ENCODE measurements around the gene BIN1.
A peak's percentile ranks its signal among the peaks of the same experiment; 100 is the strongest.

BIN1 gene

GRCh38 chr2:127096718-127097470 is 10.1 kb downstream of the BIN1 start:
- H3K79me1 ChIP-seq (ENCODE audit: low read length) = no peaks in the 10 kb centered on the region
- no peak overlapping the region for H2AK5ac ChIP-seq (ENCODE audit: low read length)
- no peak overlapping the region for H2BK5ac ChIP-seq (ENCODE audit: low read depth, low read length, poor library complexity)
- no peak overlapping the region for H2BK120ac ChIP-seq (ENCODE audit: insufficient read depth, low read length, poor library complexity)
- H3K27ac ChIP-seq (ENCODE audit: low read depth, low read length) = no peak overlapping the region
- no peak overlapping the region for H4K8ac ChIP-seq (ENCODE audit: low read depth, low read length)
- no peak overlapping the region for H3K9ac ChIP-seq (ENCODE audit: low read length)
- no peak overlapping the region for H3K18ac ChIP-seq (ENCODE audit: low read length)
- no CpG with 5 or more reads among the region's 15 CpGs for WGBS (ENCODE audit: extremely low coverage, insufficient coverage, insufficient read length)
- H4K12ac ChIP-seq (ENCODE audit: low read depth, low read length) = no peak overlapping the region
- peak in 1 of 2 donors; percentile 23 for DNase-seq
- H3K4me1 ChIP-seq (ENCODE audit: control insufficient read depth in 1 of 2, insufficient read depth in 2 of 2, low read length in 2 of 2) = peaks cover 28 to 29% of the 10 kb centered on the region in 2 experiments
- H3K4me2 ChIP-seq (ENCODE audit: low read length) = no peak overlapping the region
- no peak overlapping the region for H2BK12ac ChIP-seq (ENCODE audit: low read length)
- no peak overlapping the region for H2AFZ ChIP-seq (ENCODE audit: insufficient read depth, low read length, poor library complexity)
- H3K4me3 ChIP-seq (ENCODE audit: low read depth, low read length) = no peak overlapping the region
- H3K79me2 ChIP-seq (ENCODE audit: control insufficient read depth, insufficient read depth, low read length, poor library complexity) = no peaks in the 10 kb centered on the region
- H3K9me3 ChIP-seq (ENCODE audit: insufficient read depth, low read depth, low read length) = no peaks in the 10 kb centered on the region
- no peaks in the 10 kb centered on the region for H3K27me3 ChIP-seq (ENCODE audit: insufficient read depth, low read length)
- no peak overlapping the region for H3K23ac ChIP-seq (ENCODE audit: low read length)
- H3K14ac ChIP-seq (ENCODE audit: low read length) = no peak overlapping the region
- no peak overlapping the region for H3K4ac ChIP-seq (ENCODE audit: low read depth, low read length)
- no peaks in the 10 kb centered on the region for H3K36me3 ChIP-seq (ENCODE audit: control insufficient read depth in 1 of 2, insufficient read depth in 2 of 2, low read length in 2 of 2)
- no peak overlapping the region for H4K91ac ChIP-seq (ENCODE audit: low read depth, low read length)

- whole genome bisulfite sequencing (ENCODE audit: extremely low coverage, insufficient coverage, insufficient read length) = no CpG with 5 or more reads among the region's 9 CpGs
- H4K12ac ChIP-seq (ENCODE audit: low read depth, low read length) = no peak overlapping the region
- H3K9ac ChIP-seq (ENCODE audit: low read length) = no peak overlapping the region
- no peak overlapping the region for H3K4ac ChIP-seq (ENCODE audit: low read depth, low read length)
- H3K4me1 ChIP-seq (ENCODE audit: control insufficient read depth in 1 of 2, insufficient read depth in 2 of 2, low read length in 2 of 2) = peaks cover 28% of the 10 kb centered on the region in 2 experiments
- no peaks in the 10 kb centered on the region for H3K79me1 ChIP-seq (ENCODE audit: low read length)
- H3K9me3 ChIP-seq (ENCODE audit: insufficient read depth, low read depth, low read length) = no peaks in the 10 kb centered on the region
- H3K79me2 ChIP-seq (ENCODE audit: control insufficient read depth, insufficient read depth, low read length, poor library complexity) = no peaks in the 10 kb centered on the region
- no peak overlapping the region for H2BK12ac ChIP-seq (ENCODE audit: low read length)
- no peak overlapping the region for H3K27ac ChIP-seq (ENCODE audit: low read depth, low read length)
- no peak overlapping the region for H3K14ac ChIP-seq (ENCODE audit: low read length)
- H4K8ac ChIP-seq (ENCODE audit: low read depth, low read length) = no peak overlapping the region
- no peak for DNase-seq
- no peak overlapping the region for H3K23ac ChIP-seq (ENCODE audit: low read length)
- H4K91ac ChIP-seq (ENCODE audit: low read depth, low read length) = no peak overlapping the region
- H2BK120ac ChIP-seq (ENCODE audit: insufficient read depth, low read length, poor library complexity) = no peak overlapping the region
- H3K18ac ChIP-seq (ENCODE audit: low read length) = no peak overlapping the region
- no peak overlapping the region for H2AFZ ChIP-seq (ENCODE audit: insufficient read depth, low read length, poor library complexity)
- H2AK5ac ChIP-seq (ENCODE audit: low read length) = no peak overlapping the region
- no peak overlapping the region for H3K4me3 ChIP-seq (ENCODE audit: low read depth, low read length)
- H3K4me2 ChIP-seq (ENCODE audit: low read length) = no peak overlapping the region
- no peak overlapping the region for H2BK5ac ChIP-seq (ENCODE audit: low read depth, low read length, poor library complexity)
- H3K36me3 ChIP-seq (ENCODE audit: control insufficient read depth in 1 of 2, insufficient read depth in 2 of 2, low read length in 2 of 2) = no peaks in the 10 kb centered on the region
- no peaks in the 10 kb centered on the region for H3K27me3 ChIP-seq (ENCODE audit: insufficient read depth, low read length)
Measured at GRCh38 chr2:127096280-127096679, 10.7 kb downstream of the BIN1 start.

- no peaks in the 10 kb centered on the region for H3K79me1 ChIP-seq (ENCODE audit: low read length)
- no peak overlapping the region for H3K23ac ChIP-seq (ENCODE audit: low read length)
- no peak overlapping the region for H2AK5ac ChIP-seq (ENCODE audit: low read length)
- H2AFZ ChIP-seq (ENCODE audit: insufficient read depth, low read length, poor library complexity) = no peak overlapping the region
- H2BK5ac ChIP-seq (ENCODE audit: low read depth, low read length, poor library complexity) = no peak overlapping the region
- H2BK120ac ChIP-seq (ENCODE audit: insufficient read depth, low read length, poor library complexity) = no peak overlapping the region
- no peak overlapping the region for H3K4me3 ChIP-seq (ENCODE audit: low read depth, low read length)
- H4K8ac ChIP-seq (ENCODE audit: low read depth, low read length) = no peak overlapping the region
- no peaks in the 10 kb centered on the region for H3K9me3 ChIP-seq (ENCODE audit: insufficient read depth, low read depth, low read length)
- no peak overlapping the region for H3K14ac ChIP-seq (ENCODE audit: low read length)
- no peak overlapping the region for H3K18ac ChIP-seq (ENCODE audit: low read length)
- DNase-seq = no peak
- no peak overlapping the region for H3K27ac ChIP-seq (ENCODE audit: low read depth, low read length)
- no peak overlapping the region for H4K91ac ChIP-seq (ENCODE audit: low read depth, low read length)
- no peak overlapping the region for H3K4me2 ChIP-seq (ENCODE audit: low read length)
- no peak overlapping the region for H3K4ac ChIP-seq (ENCODE audit: low read depth, low read length)
- no peaks in the 10 kb centered on the region for H3K79me2 ChIP-seq (ENCODE audit: control insufficient read depth, insufficient read depth, low read length, poor library complexity)
- peaks cover 24% of the 10 kb centered on the region in 2 experiments for H3K4me1 ChIP-seq (ENCODE audit: control insufficient read depth in 1 of 2, insufficient read depth in 2 of 2, low read length in 2 of 2)
- no peak overlapping the region for H3K9ac ChIP-seq (ENCODE audit: low read length)
- no peak overlapping the region for H4K12ac ChIP-seq (ENCODE audit: low read depth, low read length)
- H3K36me3 ChIP-seq (ENCODE audit: control insufficient read depth in 1 of 2, insufficient read depth in 2 of 2, low read length in 2 of 2) = no peaks in the 10 kb centered on the region
- no peaks in the 10 kb centered on the region for H3K27me3 ChIP-seq (ENCODE audit: insufficient read depth, low read length)
- WGBS (ENCODE audit: extremely low coverage, insufficient coverage, insufficient read length) = no CpG with 5 or more reads among the region's 8 CpGs
- no peak overlapping the region for H2BK12ac ChIP-seq (ENCODE audit: low read length)
Measured at GRCh38 chr2:127095784-127096183, 11.2 kb downstream of the BIN1 start.

GRCh38 chr2:127095367-127095641 is 11.7 kb downstream of the BIN1 start:
- Histone ChIP-seq H2AFZ (ENCODE audit: insufficient read depth, low read length, poor library complexity) (no peak overlapping the region), H3K36me3 (ENCODE audit: control insufficient read depth in 1 of 2, insufficient read depth in 2 of 2, low read length in 2 of 2) (no peaks in the 10 kb centered on the region), H3K9me3 (ENCODE audit: insufficient read depth, low read depth, low read length) (peaks cover under 1% of the 10 kb centered on the region), H3K27ac (ENCODE audit: low read depth, low read length) (no peak overlapping the region), H3K4ac (ENCODE audit: low read depth, low read length) (no peak overlapping the region), H3K27me3 (ENCODE audit: insufficient read depth, low read length) (no peaks in the 10 kb centered on the region), H4K8ac (ENCODE audit: low read depth, low read length) (no peak overlapping the region), H3K79me1 (ENCODE audit: low read length) (no peaks in the 10 kb centered on the region), H2BK12ac (ENCODE audit: low read length) (no peak overlapping the region), H2BK5ac (ENCODE audit: low read depth, low read length, poor library complexity) (no peak overlapping the region), H3K4me3 (ENCODE audit: low read depth, low read length) (no peak overlapping the region), H4K12ac (ENCODE audit: low read depth, low read length) (no peak overlapping the region), H2BK120ac (ENCODE audit: insufficient read depth, low read length, poor library complexity) (no peak overlapping the region), H3K23ac (ENCODE audit: low read length) (no peak overlapping the region), H3K9ac (ENCODE audit: low read length) (no peak overlapping the region), H3K18ac (ENCODE audit: low read length) (no peak overlapping the region), H3K14ac (ENCODE audit: low read length) (no peak overlapping the region), H2AK5ac (ENCODE audit: low read length) (no peak overlapping the region), H3K4me2 (ENCODE audit: low read length) (no peak overlapping the region), H3K4me1 (ENCODE audit: control insufficient read depth in 1 of 2, insufficient read depth in 2 of 2, low read length in 2 of 2) (peaks cover 20% of the 10 kb centered on the region in 2 experiments), H3K79me2 (ENCODE audit: control insufficient read depth, insufficient read depth, low read length, poor library complexity) (no peaks in the 10 kb centered on the region), H4K91ac (ENCODE audit: low read depth, low read length) (no peak overlapping the region)
- no CpG with 5 or more reads among the region's 2 CpGs for WGBS (ENCODE audit: extremely low coverage, insufficient coverage, insufficient read length)
- no peak for DNase-seq
